Nephron (organoid): ENCODE data around the gene FOXL3.

Experiments
- H3K27ac Mint-ChIP-seq, 3 experiments: 2 replicates each; pipeline ENCODE4 v1.8.0; 2020; ENCODE audit warnings: mixed read lengths in 3 of 3, mild to moderate bottlenecking in 2 of 3, moderate library complexity in 1 of 3
- H3K27me3 Mint-ChIP-seq: 2 replicates; pipeline ENCODE4 v1.8.0; 2021; ENCODE audit warnings: low read depth, mild to moderate bottlenecking, moderate library complexity, mixed read lengths
- H3K36me3 Mint-ChIP-seq: 2 replicates; pipeline ENCODE4 v1.8.0; 2020; ENCODE audit warnings: low read depth, mixed read lengths
- H3K4me1 Mint-ChIP-seq: 2 replicates; pipeline ENCODE4 v1.8.0; 2020; ENCODE audit warnings: mixed read lengths
- H3K4me3 Mint-ChIP-seq, 3 experiments: 2 replicates each; pipeline ENCODE4 v1.8.0; 2020; ENCODE audit warnings: mild to moderate bottlenecking in 3 of 3, mixed read lengths in 3 of 3, moderate library complexity in 2 of 3
- H3K9me3 Mint-ChIP-seq: 2 replicates; pipeline ENCODE4 v1.8.0; 2020; ENCODE audit warnings: mixed read lengths
- CTCF ChIP-seq, 3 experiments: fragments of 200-600 bp; sonication (generic); IDR thresholded peaks; one replicate each; pipeline ENCODE4 v1.5.0; 2021; ENCODE audit warnings: antibody characterized with exemption in 3 of 3; ENCODE audit not compliant: unreplicated experiment in 3 of 3

FOXL3 gene

GRCh38 chr7:305410-306151 is 15.6 kb downstream of the FOXL3 start:
- peaks cover 10% of the 10 kb centered on the region for H3K9me3 Mint-ChIP-seq
- no peak for TF ChIP-seq CTCF (IDR thresholded peaks at IDR 0.05; ENCODE audit: unreplicated experiment in 3 of 3)
- H3K4me3 Mint-ChIP-seq = no peak overlapping the region
- H3K4me1 Mint-ChIP-seq = peaks cover 5% of the 10 kb centered on the region
- peaks cover 19% of the 10 kb centered on the region for H3K27me3 Mint-ChIP-seq
- no peaks in the 10 kb centered on the region for H3K36me3 Mint-ChIP-seq
- no peak overlapping the region for H3K27ac Mint-ChIP-seq

GRCh38 chr7:307970-308369 is 18.0 kb downstream of the FOXL3 start:
- Mint-ChIP-seq H3K4me1 (peaks cover 11% of the 10 kb centered on the region), H3K36me3 (no peaks in the 10 kb centered on the region), H3K4me3 (no peak overlapping the region)

GRCh38 chr7:309586-310228 is 19.7 kb downstream of the FOXL3 start:
- no peak for TF ChIP-seq CTCF (IDR thresholded peaks at IDR 0.05; ENCODE audit: unreplicated experiment in 3 of 3)
- Mint-ChIP-seq H3K9me3 (peaks cover 14% of the 10 kb centered on the region), H3K4me3 (no peak overlapping the region), H3K27ac (no peak overlapping the region), H3K36me3 (no peaks in the 10 kb centered on the region), H3K27me3 (peaks cover 19% of the 10 kb centered on the region), H3K4me1 (peaks cover 5% of the 10 kb centered on the region)

More at GRCh38 chr7:307970-308369, 18.0 kb downstream of the FOXL3 start:
- Mint-ChIP-seq H3K27me3 (peaks cover 19% of the 10 kb centered on the region), H3K27ac (no peak overlapping the region), H3K9me3 (peaks cover 14% of the 10 kb centered on the region)
- no peak for TF ChIP-seq CTCF (IDR thresholded peaks at IDR 0.05; ENCODE audit: unreplicated experiment in 3 of 3)

- peaks cover 19% of the 10 kb centered on the region for H3K27me3 Mint-ChIP-seq
- H3K9me3 Mint-ChIP-seq = peaks cover 22% of the 10 kb centered on the region
- no peak overlapping the region for H3K27ac Mint-ChIP-seq
- no peak overlapping the region for H3K4me3 Mint-ChIP-seq
- no peaks in the 10 kb centered on the region for H3K36me3 Mint-ChIP-seq
- H3K4me1 Mint-ChIP-seq = peaks cover 5% of the 10 kb centered on the region
- TF ChIP-seq CTCF (IDR thresholded peaks at IDR 0.05; ENCODE audit: unreplicated experiment in 3 of 3) = no peak
These were observed 21.2 kb downstream of the FOXL3 start for GRCh38 chr7:311131-311680.

GRCh38 chr7:311796-312195 is 21.8 kb downstream of the FOXL3 start:
- Mint-ChIP-seq H3K36me3 (no peaks in the 10 kb centered on the region), H3K27ac (peak overlapping the region in 1 of 3 experiments; percentile 63), H3K4me3 (no peak overlapping the region), H3K27me3 (peaks cover 19% of the 10 kb centered on the region), H3K4me1 (peaks cover 5% of the 10 kb centered on the region), H3K9me3 (peaks cover 22% of the 10 kb centered on the region)
- TF ChIP-seq CTCF (IDR thresholded peaks at IDR 0.05; ENCODE audit: unreplicated experiment in 3 of 3) = no peak
